NCI-H2107 treated with DMSO at 0.1 percent for 48 hours (cell line): ENCODE results near the gene MYO1A.
"Not testable (repeated sequence)": the region's sequence is repeated elsewhere in the genome, so short reads cannot be mapped to it uniquely, and the experiment has no call there.

Source experiments
- DNase-seq: peaks from one replicate; lab custom pipeline; 2025; ENCODE audit not compliant: unreplicated experiment; lab: John Stamatoyannopoulos, UW

Gene MYO1A

DNA sequence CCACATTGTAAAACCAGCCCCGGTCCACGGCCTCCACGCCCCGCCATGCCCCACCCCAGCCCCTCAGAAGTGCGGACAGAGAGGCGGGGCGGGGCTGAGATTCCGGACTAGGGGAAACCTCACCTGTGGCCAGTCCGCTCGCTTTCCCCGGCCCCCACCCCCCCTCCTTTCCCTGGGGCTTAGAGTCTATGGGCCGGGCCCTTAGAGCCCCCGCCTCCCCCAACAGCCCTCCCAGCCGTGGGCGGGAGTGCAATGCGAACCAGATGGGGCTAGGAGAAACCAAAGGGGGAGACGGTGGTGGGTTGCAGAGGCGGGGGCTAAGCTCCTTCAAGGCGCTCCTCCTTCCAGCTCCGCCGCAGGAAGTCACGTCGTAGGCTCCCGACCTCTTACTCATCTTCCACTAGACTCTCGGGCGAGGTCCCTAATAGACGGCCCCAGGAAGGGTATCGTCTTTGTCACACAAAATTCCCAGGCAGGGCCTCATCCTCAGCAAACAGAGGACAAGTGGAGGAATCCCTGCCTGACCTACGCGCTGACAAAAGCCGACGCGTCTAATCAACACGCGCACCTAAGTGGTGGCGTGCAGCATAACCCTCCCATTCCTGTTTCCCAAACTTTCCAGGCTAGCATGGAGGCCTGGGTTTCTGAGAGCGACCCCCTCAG lies 37.9 kb upstream of the MYO1A start:
- no peak for DNase-seq

DNA sequence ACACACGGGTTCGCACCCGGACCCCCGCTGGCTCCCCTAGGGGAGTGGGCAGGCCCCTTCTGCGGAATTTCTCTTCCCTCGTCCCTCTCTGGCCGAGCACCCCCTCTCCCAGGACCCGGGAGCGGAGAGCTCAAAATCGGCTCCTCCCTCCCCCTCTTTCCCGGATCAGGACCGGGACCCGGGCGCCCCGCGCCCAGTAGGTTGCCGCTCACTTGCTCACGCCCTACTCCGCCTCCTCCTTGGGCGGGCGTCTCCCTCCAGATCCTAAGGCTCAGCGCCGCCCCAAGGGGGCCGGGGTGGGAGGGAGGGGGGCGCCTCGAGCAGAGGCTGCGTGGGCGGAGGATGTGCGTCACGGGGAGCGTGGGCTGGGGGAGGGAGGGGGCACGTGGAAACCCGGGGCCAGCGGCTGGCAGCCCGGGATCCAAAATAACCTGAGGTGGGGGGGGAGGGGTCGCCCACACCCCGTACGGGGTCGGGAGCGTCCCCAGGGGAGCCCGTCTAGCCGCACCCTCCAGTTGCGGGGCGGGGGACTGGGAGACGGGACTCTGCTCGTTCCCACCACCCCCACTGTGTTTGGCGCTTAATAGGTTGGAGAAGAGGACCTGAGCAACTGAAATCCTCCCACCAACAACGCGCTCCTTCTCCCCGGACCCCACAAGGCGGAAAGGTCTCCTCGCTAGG lies 37.2 kb upstream of the MYO1A start:
- DNase-seq, result no peak

DNA sequence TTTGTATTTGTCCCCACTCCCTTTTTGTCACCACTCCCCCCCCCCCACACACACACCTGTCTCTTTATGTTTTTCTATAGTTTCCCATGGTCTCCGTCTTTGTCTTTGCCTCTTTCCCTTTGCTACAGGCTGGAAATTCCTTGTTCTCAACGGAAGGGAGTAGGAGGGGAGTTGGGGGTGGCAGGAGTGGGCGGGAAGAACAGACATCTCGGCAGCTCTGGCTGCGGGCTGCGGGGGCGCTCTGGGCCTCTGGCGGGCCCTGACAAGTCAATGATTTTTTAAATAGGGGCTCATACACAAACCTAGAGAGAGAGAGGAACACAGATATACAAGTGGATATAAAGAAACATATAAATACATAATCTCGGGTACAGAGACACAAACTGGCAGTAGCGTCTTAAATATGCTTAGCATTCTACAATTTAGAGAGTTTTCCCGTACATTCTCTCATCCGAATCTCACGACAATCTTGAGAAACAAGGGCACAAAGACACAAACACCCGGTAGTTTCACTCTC lies 36.6 kb upstream of the MYO1A start:
- peak; percentile 44 for DNase-seq

DNA sequence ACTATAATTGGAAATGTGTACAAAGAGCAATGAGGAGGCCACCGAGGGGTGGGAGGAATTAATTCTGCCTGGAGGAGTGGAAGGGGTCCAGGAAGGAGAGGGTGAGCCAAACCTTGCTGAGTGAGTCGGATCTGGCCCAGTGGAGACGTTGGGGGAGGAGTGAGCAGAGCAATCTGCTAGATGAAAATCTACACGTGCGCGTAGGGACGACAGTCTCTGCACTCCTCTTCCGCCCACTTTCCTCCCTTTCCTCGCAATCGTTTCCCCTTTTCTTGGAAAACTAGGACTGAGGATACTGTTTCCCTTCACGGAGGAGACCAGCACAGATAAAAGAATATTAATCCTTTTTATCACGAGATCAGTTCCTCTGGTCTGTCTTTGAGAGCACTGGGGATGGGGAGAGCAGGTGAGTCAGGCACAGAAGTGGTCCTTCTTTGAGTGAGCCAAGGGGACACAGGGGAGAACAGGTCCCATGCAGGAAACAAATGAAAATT lies 36.1 kb upstream of the MYO1A start:
- DNase-seq, result no peak

DNA sequence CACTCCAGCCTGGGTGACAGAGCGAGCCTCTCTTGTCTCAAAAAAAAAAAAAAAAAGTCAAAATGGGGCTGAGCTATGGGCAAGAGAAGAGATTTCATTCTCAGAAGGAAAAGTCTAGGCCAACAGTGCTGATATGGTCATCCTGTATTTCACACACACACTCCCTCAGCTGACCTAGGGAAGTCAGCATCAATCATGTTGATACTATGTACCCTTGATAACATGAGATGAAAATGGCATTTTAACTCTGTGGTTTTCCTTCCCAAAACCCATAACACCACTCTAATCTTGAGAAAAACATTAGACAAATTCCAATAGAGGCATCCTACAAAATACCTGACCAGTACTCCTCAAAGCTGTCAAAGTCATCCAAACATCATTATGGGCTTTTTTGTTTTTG lies 30.9 kb upstream of the MYO1A start:
- DNase-seq, result no peak

DNA sequence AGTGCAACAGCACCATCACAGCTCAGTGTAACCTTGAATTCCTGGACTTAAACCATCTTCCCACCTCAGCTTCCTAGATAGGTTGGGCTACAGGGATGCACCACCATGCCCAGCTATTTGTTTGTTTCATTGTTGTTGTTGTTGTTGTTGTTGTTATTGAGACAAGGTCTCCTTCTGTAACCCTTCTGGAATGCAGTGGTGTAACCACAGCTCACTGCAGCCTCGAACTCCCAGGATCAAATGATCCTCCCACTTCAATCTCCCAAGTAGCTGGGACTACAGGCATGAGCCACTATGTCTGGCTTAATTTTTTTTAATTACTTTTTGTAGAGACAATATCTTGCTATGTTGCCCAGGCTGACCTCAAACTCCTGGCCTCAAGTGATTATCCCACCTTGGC lies 29.9 kb upstream of the MYO1A start:
- DNase-seq, result no peak

DNA sequence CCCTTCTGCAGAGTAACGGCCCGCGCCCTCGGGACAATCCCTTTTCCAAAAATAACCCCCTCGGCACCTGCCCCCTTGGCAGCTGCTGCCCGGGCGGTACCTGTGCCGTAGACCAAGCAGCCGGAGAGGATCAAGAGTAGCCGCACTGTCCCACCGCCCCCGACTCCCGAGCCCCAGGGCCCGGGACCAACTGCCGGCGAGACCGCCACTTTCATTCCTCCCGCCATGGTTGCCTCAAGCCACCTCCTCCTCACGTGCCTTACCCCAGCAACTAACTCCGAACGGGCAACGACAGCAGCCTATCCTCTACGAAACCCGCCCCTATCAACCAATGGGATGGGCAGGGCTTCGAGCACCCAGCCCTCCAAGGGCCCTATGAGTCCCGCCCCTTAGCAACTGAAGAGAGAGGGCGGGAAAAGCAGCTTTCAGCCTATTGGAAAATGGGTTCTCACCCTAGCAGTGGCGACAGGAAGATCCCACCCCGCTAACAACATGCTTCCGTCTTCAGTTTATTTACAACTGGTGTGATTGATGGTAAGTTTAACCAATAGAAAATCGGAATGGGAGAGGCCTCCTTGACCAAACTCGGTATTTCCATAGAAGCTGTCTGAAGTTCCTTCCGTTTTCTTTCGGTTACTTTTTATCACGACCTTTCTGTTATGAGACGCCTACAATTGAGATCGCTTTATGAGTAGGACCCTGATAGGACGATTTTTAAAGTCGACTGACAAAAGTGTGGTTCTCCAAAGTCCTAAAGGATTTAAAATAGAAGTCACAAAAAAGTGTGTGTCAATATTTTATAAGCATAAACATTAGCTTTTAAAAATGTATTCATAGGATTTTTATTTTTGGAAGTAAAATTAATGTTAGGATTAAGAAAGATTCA lies 28.8 kb upstream of the MYO1A start, which contains the start of gene NEMP1:
TSS of gene NEMP1 (minus strand) at position 273 of the 886 bp plus-strand sequence. CDS start at position 227, 46 bp downstream.
- peak; percentile 100 for DNase-seq

DNA sequence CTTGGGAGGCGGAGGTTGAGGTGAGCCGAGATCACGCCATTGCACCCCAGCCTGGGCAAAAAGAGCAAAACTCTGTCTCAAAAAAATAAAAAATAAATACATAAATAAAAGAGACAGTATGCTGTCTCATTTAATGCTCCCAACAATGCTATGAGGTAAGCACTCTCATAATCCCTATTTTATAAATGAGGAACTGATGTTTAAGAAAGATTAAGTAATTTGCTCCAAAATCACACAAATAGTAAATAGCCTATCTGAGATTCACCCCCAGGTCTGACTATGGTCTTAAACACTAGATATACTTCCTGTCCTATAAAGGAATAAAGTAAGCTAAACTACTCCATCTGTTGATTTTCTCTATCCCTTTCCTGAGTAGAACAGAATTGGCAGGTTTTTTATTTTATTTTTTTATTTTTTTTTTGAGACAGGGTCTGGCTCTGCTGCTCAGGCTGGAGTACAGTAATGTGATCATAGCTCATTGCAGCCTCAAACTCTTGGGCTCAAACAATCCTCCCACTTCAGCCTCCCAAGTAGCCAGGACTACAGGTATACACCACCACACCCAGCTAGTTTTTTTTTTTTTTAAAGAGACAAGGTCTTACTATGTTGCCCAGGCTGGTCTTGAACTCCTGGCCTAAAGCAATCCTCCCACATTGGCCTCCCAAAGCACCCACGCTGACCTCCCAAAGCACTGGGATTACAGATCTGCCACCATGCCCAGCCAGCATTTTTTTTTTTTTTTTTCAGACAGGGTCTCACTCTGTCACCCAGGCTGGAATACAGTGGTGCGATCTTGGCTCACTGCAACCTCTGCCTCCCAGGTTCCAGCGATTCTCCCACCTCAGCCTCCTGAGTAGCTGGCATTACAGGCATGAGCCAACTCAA lies 23.9 kb upstream of the MYO1A start:
- DNase-seq, result not testable (repeated sequence)

DNA sequence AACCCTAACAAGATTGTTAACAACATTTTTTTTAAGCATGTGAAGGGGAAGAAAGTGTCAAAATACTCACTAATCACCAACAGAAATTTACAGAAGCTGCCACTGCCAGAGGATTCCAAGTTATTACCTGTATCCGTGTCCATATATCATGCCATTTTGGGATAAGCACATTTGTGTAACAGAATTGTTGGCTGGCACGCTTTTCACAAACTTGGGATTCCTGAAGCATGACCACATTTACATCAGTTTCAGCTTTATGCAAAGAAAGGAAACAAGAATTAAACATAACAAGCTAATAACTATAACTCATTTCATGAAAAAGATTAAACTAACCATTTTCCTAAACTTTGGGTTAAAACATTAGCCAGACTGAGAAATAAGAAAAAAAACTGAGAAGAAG lies 22.7 kb upstream of the MYO1A start:
- DNase-seq, result no peak

DNA sequence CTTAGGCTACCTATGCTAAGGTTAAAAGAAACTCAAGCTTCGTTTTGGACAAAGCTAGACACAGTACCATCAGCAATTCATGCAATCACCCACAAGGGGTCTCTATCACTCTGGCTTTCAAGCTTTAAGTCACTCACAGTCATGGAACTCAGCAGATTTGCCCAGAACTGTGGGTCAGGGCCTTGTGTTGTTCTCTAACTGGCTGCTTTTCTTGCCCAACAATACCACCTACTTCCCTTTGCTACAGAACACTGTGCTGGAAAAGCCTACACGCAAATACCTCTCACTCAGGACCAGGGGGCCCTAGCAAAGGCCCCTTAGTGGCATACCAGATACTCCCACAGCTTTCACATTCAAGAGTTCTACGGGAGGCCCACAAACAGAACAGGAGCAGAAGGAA lies 19.6 kb upstream of the MYO1A start:
- DNase-seq, result peak; percentile 80

DNA sequence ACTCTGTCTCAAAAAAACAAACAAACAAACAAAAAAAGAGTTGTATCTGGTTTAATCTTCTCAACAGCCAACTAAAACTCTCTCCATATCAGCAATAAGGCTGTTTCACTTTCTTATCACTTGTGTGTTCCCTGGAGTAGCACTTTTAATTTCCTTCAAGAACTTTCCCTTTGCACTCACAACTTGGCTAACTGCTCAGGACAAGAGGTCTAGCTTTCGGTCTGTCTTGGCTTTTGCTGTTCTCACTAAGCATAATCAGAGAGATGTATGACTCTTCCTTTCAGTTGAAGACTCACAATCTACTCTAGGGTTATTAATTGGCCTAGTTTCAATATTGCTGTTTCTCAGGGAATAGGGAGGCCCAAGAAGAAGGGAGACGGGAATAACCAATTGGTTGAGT lies 16.3 kb upstream of the MYO1A start:
- DNase-seq, result no peak

DNA sequence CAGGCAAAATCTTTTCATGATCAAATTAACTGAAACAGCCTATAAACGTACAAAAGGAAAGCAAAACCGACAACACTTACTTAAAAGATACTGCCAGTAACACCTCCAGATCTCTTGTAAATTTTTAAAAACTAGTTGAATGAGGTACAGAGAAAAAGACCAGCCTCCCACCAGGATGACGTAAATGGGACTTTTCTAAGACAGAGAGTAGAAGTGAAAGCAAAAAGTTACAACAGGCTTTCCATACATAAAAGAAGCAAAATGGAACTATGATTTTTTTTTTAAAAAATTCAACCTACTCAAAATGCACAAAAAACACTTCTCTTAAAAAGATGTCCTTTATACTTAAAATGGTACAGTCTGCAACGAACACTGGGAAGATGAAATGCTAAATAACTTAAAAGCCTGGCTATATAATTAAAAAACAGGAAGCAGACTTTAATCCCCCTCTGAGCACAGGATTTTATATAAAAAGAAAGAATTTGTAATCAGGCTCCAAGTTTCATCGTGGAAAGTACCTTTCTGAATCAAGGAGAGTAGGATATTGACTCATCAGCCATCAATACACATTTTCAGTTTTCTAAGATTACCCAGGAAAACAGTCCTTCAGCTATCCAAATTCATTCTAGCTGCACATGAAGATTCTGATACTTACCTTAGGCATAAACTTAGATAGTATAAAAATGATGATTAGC lies 14.2 kb upstream of the MYO1A start:
- DNase-seq, result no peak

DNA sequence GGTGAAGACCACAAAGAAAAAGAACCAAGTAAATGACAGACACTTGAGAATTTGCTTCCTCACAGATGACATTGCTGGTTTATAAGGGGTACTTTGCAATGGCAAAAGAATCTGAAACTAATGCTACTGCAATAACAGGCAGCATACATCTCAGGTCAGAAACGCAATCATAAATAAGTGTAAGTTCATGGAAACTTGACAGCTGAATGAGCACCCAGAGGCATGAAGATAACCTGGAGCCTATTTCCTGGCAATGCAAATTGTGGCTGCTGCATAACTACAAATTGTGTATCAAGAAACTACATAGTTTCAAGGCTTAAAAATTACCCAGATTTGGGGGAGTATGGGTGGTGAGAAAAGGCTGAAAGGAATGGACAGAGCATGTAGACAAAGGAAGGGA lies 8.5 kb upstream of the MYO1A start:
- no peak for DNase-seq

DNA sequence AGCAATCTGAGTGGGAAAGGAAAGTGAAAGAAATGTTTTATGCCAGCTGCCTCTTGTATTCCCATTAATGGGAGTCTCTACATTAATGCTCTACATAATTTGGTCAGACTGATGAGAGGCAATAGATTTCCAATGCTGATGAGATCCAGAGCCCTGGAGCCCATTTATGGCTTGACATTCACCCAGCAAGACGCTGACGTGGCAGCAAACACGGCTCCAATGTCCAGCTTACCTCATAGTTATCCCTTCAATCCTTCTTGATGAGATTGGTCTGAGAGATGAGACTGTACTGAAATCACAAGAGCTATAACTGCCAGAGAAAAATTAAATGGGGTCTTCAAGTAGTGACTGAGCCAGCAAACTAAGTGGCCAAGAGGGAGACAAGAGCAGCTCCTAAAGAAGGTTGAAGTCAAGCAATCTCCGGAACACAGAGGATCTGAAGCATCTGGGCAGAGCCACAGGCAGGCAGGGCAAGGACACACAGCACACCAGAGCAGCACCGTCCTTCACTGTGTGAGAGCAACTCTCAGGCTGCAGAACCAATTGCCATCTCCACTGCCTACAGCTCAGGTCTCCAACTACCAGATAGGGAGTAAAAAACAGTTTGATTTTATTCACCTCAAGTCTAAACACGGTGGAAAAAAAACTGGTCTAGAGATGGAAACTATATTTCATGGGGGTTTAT lies 7.3 kb upstream of the MYO1A start:
- no peak for DNase-seq

DNA sequence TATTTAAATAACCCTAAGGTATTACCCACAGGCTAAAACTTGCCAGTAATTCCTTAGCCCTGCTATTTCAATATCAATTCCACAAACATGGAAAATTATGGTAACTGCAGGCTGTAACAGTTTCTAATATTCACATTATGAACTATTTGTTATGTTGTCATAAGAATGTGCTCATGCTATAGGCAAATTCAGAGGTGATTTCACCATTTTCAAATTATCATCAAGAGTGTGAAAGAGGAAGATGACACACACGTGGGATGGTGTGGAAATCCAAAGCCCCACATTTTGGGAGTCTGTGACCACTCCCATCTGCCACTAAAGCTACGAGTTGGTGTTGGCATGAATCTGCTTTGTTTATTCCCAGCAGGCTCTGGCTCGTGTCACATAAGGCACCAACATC lies 5.9 kb upstream of the MYO1A start:
- DNase-seq, result no peak

DNA sequence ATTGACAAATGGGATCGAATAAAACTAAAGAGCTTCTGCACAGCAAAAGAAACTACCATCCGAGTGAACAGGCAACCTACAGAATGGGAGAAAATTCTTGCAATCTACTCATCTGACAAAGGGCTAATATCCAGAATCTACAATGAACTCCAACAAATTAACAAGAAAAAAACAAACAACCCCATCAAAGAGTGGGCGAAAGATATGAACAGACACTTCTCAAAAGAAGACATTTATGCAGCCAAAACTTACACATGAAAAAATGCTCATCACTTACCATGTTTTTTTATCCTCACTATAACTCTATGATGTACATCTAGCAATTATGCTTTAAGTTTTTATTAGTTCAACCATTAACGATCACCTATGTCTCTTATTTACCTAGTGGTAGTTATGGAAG lies 4.0 kb upstream of the MYO1A start:
- not testable (repeated sequence) for DNase-seq

DNA sequence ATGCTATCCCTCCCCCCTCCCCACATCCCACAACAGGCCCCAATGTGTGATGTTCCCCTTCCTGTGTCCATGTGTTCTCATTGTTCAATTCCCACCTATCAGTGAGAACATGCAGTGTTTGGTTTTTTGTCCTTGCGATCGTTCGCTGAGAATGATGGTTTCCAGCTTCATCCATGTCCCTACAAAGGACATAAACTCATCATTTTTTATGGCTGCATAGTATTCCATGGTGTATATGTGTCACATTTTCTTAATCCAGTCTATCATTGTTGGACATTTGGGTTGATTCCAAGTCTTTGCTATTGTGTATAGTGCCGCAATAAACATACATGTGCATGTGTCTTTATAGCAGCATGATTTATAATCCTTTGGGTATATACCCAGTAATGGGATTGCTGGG lies 3.2 kb upstream of the MYO1A start:
- DNase-seq, result not testable (repeated sequence)

DNA sequence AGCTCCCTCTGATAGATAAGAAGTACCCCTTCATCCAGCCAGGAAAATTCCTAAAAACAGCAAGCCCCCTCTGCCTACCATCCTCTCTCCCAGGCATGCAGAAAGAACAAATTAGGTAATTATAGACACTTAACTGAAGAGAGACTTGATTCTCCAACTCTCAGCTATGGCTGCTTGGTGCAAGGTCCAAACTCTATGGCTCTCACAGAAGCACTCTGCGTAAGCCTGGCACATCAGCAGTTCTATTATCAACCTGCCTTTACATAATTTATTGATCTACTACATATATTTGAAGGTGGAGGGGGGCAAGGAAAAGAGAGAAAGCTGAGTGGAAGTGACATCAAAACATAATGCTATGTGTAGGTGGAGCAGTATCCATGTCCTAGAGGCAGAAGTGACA lies 1.1 kb upstream of the MYO1A start:
- no peak for DNase-seq

DNA sequence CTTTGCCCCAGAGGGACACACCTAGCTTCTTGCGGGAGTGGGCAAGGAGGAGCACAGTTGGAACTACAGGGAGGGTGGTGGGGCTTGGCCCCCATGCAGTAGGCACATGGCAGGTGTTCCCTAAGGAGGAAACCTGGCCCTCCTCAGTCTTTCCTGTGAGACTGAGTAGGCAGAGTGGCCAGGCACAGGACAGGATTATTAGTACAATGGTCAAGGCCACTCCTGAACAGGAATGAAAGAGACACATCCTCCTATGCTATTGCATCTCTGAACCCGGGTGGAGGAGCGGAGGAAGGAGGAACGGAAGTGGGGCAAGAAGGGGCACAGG lies 846 bp downstream of the MYO1A start:
- no peak for DNase-seq
